H1 (cell line): Measurements from ENCODE around the gene KCNMB1.

Source experiments
- CTCF ChIP-seq, 3 experiments: IDR thresholded peaks; 1 replicate in 2 of 3; 2 replicates in 1 of 3; pipeline versions ENCODE4 v1.5.1 to v1.6.1; 2011; ENCODE audit warnings: low read length in 3 of 3, mild to moderate bottlenecking in 3 of 3, inconsistent platforms in 2 of 3, low read depth in 1 of 3, moderate library complexity in 1 of 3; ENCODE audit not compliant: insufficient read depth in 1 of 3; ENCODE audit errors: control extremely low read depth in 1 of 3
- EP300 ChIP-seq, 2 experiments: IDR thresholded peaks; 1 replicate in 1 of 2; 2 replicates in 1 of 2; pipeline ENCODE4 v1.6.1; 2011 to 2012; ENCODE audit warnings: low read depth in 2 of 2, low read length in 2 of 2, mild to moderate bottlenecking in 2 of 2, borderline replicate concordance in 1 of 2, inconsistent platforms in 1 of 2, moderate library complexity in 1 of 2
- POLR2A ChIP-seq, 2 experiments: IDR thresholded peaks; 1 replicate in 1 of 2; 2 replicates in 1 of 2; pipeline ENCODE4 v1.6.1; 2011; ENCODE audit warnings: low read depth in 2 of 2, low read length in 2 of 2, mild to moderate bottlenecking in 2 of 2; ENCODE audit errors: control extremely low read depth in 1 of 2
- RBBP5 ChIP-seq: IDR thresholded peaks from 2 replicates; pipeline ENCODE4 v1.7.1; 2012; ENCODE audit warnings: low read depth, mild to moderate bottlenecking, inconsistent platforms, low read length, moderate library complexity, borderline replicate concordance
- SIN3A ChIP-seq, 2 experiments: IDR thresholded peaks in 1 of 2; conservative IDR thresholded peaks in 1 of 2; 2 replicates each; pipeline ENCODE4 v1.6.1; 2011 to 2012; ENCODE audit warnings: low read length in 2 of 2, improper control_type of control experiment in 1 of 2, low read depth in 1 of 2, mild to moderate bottlenecking in 1 of 2
- SP1 ChIP-seq: IDR thresholded peaks from 2 replicates; pipeline ENCODE4 v1.6.1; 2011; ENCODE audit warnings: low read depth, low read length
- SRF ChIP-seq: IDR thresholded peaks from 2 replicates; pipeline ENCODE4 v1.6.1; 2011; ENCODE audit warnings: mild to moderate bottlenecking, low read depth, low read length, moderate library complexity
- SUZ12 ChIP-seq: fragments of 200-600 bp; sonication (generic); IDR thresholded peaks from 2 replicates; pipeline ENCODE4 v1.6.1; 2012; ENCODE audit warnings: mild to moderate bottlenecking, inconsistent platforms, low read length, moderate library complexity, mixed read lengths
- TAF7 ChIP-seq: optimal IDR thresholded peaks from 2 replicates; pipeline ENCODE3; 2011; ENCODE audit warnings: low read depth, mild to moderate bottlenecking, inconsistent platforms, low read length, moderate library complexity, borderline replicate concordance
- ZNF274 ChIP-seq: IDR thresholded peaks from 2 replicates; pipeline ENCODE4 v1.7.0; 2012; ENCODE audit warnings: low read length, borderline replicate concordance; ENCODE audit errors: extremely low read depth
- TF ChIP-seq, protein P1 (sequence below): IDR thresholded peaks from 2 replicates; pipeline ENCODE4 v1.6.1; 2011; ENCODE audit warnings: low read depth, mild to moderate bottlenecking, low read length; ENCODE audit not compliant: insufficient read depth

DNA sequence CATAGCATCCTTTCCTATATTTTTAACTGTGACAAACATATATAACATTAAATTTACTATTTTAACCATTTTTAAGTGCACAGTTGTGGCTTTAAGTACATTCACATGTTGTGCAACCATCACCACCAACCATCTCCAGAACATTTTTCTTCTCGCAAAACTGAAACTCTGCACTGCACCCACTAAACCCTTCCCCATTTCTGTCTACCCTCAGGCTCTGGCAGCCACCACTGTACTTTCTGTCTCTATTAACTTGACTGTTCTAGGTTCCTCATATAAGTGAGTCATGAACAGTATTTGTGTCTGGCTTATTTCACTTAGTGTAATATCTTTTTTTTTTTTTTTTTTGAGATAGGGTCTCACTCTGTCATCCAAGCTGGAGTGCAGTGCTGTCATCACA, 25.5 kb downstream of the KCNMB1 start:
- no peak for TF ChIP-seq EP300 (IDR thresholded peaks at IDR 0.05; ENCODE audit: borderline replicate concordance in 1 of 2, low read depth in 2 of 2, low read length in 2 of 2)
- TF ChIP-seq SUZ12, result no peak
- no peak for TF ChIP-seq CTCF (IDR thresholded peaks at IDR 0.05; ENCODE audit: control extremely low read depth in 1 of 3, insufficient read depth in 1 of 3, low read depth in 1 of 3, low read length in 3 of 3)
- TF ChIP-seq POLR2A (IDR thresholded peaks at IDR 0.05; ENCODE audit: control extremely low read depth in 1 of 2, low read depth in 2 of 2, low read length in 2 of 2), result no peak
- TF ChIP-seq ZNF274, result no peak
- TF ChIP-seq SRF, result no peak
- TF ChIP-seq, protein P1, sequence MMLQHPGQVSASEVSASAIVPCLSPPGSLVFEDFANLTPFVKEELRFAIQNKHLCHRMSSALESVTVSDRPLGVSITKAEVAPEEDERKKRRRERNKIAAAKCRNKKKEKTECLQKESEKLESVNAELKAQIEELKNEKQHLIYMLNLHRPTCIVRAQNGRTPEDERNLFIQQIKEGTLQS, result no peak
- no peak for TF ChIP-seq TAF7
- TF ChIP-seq RBBP5, result no peak
- no peak for TF ChIP-seq SIN3A (conservative IDR thresholded peaks at IDR 0.05 in 1 of 2, IDR thresholded peaks at IDR 0.05 in 1 of 2; ENCODE audit: low read depth in 1 of 2, low read length in 2 of 2)
- TF ChIP-seq SP1, result no peak
